HG02884 (cell line): ENCODE measurements around the gene TMC7.
"Not testable (repeated sequence)": the region's sequence is repeated elsewhere in the genome, so short reads cannot be mapped to it uniquely, and the experiment has no call there.

ENCODE experiments used
- ATAC-seq: cut with Tn5 transposase; IDR thresholded peaks from one replicate; pipeline ENCODE4 v1.9.1; 2021; ENCODE audit warnings: mild to moderate bottlenecking, moderate library complexity; ENCODE audit not compliant: unreplicated experiment

TMC7 gene

DNA sequence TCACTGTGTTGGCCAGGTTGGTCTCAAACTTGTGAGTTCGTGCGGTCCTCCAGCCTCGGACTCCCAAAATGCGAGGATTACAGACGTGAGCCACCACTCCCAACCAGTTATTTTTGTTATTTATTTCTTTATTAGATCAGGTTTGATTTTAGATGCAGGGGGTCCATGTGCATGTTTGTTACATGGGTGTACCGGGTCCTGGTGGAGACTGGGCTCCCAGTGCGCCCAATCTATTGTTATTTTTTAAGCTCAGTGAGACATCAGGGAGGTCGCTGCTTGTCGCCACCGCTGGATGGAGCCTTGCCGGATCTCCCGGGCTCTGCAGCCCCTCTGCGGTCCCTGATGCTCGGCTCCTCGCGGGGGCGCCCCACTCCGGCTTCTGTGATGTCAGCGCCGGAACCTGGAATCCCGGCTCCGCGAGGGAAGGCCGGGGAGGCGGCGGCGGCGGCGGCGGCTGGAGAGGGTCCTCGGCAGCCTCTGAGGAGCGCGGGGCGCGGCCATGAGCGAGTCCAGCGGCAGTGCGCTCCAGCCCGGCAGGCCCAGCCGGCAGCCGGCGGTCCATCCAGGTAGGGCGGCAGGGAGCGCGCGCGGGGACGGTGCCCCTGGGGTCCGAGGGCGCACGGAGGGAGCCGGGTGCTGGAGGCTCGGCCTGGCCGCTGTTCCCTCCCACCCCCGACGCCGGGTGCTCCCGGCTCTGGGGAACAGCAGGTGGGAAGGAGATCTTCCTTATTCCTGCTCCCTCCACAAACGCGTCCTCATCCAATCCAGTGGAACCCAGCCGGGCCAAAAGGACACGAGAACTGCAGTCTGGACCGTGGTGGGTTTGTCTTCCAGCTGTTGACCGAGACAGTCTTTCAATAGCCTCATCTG, at the start of gene TMC7:
Gene TMC7 (plus strand): TSS at position 370 of the 870 bp plus-strand sequence. CDS start 130 bp downstream, at position 500.
- no peak for ATAC-seq

DNA sequence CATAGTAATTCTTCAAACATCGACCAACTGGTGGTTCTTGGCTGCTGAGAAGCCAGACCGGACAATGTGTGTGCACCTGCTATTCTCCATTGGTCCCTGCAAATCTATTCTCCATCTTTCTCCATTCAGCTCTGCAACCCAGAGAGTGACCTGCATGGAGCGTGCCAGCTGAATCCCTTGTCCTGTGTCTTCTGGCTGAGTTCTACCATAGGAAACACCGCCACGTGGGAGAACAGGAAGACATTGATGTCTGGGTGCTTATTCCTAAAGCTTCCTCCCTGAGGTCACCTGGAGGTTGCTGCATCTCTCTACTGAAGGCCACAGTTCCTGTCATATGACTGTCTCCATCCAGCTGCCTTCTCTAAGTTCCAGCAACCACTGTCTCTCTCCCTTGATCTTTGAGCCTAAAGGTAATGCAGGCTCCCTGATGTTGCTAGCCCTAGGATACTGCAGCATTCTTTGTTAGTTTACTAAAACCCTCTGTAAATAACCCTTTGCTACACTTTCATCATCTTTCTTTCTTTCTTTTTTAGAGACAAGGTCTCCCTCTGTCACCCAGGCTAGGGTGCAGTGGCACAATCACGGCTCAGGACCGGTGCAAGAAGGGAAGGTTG, 46.9 kb upstream of the TMC7 start:
- no peak for ATAC-seq

DNA sequence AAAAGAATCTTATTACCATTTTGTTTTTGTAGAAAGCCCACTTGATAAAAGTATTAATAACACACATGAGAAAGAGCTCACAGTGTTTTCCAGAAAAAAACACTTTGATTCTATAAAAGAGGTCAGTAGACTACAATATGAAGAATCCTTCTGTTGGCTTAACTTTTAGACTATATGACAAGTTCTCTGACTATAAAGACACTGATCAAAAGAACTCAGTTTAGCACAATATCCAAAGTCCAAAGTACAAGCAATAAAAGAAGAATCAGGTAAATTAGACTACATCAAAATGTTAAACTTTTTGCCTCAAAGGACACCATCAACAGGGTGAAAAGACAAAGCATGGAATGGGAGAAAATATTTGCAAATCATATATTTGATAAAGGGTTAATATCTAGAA, 46.3 kb upstream of the TMC7 start:
- no peak for ATAC-seq

DNA sequence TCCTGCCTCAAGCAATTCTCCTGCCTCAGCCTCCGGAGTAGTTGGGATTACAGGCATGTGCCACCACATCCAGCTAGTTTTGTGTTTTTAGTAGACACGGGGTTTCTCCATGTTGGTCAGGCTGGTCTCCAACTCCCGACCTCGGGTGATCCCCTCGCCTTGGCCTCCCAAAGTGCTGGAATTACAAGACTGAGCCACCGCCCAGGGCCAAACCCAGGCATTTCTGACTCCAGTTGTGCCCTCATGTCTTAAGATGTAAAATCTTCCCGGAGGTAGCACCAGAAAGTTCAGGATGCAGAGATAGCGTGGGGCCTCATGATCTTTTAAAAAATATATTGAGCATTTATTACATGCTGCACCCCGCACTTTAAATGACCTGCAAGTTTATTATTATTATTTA, 44.7 kb upstream of the TMC7 start:
- no peak for ATAC-seq

DNA sequence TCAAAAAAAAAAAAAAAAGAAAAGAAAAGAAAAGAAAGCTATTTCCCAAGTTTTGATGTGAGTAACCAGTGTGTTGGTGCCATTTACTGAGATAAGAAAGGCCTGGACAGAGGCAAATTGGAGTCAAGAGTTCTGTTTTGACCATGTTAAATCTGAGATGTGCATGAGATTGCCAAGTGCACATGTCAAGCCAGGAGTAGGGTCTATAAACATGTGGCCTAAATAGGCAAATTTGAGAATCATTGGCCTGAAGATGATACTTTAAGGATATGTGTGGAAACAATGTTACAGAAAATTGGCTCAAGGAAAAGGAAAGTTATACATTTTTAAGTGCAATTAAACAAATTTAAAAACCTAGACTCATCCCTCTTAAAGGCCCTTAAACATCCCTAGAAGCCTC, 42.3 kb upstream of the TMC7 start:
- ATAC-seq, result no peak

DNA sequence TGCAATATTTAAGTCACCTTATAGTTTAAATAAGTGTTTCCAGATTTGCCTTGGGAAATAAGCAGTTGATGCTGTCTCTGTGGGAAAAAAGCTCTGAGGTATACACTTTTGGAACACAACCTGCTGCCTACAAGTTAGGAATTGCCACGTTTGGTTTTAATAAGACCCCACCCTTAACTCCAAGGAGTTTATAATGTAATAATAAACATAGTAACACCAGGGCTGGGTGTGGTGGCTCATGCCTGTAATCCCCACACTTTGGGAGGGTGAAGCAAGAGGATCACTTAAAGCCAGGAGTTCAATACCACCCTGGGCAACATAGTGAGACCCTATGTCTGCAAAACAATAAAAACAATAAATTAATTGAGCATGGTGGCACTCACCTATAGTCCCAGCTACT, 41.7 kb upstream of the TMC7 start:
- ATAC-seq, result no peak

DNA sequence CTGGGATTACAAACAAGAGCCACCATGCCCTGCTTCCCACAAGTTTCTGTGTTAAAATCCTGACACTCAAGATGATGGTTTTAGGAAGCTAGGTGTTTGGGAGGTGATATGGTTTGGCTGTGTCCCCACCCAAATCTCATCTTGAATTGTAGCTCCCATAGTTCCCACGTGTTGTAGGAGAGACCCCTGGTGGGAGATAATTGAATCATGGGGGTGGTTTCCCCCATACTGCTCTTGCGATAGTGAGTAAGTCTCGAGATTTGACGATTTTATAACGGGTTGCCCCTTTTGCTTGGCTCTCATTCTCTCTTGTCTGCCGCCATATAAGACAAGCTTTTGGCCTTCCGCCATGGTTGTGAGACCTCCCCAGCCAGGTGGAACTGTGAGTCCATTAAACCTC, 40.3 kb upstream of the TMC7 start:
- no peak for ATAC-seq

DNA sequence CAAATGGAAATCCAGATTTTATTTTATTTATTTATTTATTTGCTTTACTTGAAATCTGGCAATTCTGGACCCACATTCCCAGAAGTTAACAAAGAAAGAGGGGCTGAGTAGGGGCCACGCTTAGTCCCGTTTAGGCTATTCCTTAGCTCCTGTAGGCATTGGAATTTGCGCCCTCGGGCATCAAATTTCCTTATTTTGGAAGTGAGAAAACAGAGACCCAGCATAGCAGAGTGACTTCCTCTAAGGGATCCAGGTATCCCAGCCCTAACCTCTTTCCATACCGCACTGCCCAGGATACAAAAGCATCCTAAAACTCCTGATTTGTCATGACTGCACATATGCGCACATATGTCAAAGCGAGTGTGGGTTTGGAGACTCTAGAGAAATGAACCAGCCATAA, 38.5 kb upstream of the TMC7 start:
- no peak for ATAC-seq

DNA sequence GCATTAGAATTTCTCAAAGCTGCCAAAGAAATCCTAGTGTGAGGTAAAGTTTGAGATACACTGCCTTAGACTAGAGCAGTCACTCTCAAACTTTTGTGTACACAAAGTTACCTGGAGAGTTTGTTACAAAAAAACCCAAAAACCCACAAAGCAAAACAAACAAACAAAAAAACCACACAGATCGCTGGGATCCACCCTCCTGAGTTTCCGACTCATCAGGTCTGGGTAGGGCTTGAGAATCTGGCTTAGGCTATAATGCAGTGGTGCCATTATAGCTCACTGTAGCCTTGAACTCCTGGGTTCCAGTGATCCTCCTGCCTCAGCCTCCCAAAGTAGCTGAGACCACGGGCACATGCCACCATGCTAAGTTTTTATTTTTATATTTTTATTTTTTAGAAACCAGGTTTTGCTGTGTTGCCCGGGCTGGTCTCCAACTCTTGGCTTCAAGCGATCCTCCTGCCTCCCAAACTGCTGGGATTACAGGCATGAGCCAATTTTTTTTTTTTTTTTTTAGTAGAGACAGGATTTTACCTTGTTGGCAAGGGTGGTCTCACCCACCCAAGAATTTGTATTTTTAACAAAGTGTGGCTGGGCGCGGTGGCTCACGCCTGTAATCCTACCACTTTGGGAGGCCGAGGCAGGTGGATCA, 35.2 kb upstream of the TMC7 start:
- no peak for ATAC-seq

DNA sequence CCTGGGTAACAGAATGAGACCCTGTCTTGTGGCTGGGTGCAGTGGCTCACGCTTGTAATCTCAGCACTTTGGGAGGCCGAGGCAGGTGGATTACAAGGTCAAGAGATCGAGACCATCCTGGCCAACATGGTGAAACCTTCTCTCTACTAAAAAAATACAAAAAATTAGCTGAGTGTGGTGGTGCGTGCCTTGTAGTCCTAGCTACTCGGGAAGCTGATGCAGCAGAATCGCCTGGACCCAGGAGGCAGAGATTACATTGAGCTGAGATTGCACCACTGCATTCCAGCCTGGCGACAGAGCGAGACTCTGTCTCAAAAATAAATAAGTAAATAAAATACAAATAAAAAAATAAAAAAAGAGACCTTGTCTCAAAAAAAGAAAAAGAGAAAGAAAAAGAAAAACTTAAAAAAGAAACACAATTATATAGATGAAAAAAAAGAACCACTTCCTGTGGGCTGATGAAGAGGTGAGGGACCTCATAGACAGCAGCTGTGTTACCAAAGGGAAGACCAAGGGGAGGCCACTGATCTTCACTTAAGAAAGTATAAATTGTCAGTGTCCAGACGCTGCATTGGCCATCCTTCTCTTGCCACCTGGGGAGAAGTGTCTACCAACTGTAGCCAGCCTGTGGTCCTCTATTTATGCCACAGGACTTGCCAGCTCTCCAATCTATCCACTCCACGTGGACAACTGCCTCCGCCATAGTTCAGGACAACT, 33.1 kb upstream of the TMC7 start:
- no peak for ATAC-seq

DNA sequence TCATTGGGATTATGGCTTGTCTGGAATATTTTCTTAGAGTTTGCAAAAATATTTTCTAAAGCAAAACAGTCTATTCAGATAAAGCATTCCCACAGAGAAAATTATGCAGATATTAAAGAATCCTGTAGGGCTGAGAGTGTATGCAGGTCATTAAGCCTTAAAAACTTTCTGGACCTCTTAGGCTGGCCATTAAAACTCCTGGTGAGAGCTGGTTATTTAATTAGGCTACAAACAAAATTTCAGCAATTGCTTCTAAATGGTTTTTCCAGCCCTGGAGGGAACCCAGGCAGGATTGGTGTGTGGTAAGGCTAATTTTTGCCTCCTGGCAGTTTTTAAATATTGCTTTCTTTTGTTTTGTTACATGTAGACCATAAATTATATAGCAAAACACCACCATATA, 30.2 kb upstream of the TMC7 start:
- ATAC-seq, result no peak

DNA sequence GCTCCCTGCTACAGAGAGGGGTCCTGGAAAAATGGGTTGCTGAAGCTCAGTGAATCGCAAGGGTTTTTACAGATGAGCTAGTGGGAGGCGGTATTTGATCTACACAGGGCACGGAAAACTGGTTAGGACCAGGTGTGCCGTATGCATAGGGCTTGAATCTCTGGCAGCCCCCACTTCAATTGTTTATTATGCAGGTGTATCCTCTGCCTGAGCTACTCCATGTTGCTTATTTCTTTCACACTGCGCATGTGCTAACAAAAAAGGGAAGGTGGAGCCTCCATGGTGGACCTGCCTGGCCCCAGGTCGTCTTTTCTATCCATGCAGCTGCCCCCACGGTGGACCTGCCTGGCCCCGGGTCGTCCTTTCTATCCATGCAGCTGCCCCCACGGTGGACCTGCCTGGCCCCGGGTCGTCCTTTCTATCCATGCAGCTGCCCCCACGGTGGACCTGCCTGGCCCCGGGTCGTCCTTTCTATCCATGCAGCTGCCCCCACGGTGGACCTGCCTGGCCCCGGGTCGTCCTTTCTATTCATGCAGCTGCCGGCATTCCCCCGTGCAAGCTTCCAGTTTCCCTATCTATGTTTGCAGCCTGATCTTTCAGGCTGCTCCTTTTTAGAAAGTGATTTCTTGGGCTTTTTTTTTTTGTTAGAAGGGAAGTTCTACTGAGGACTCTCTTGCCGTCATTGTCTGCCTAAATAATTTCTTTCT, 27.7 kb upstream of the TMC7 start:
- not testable (repeated sequence) for ATAC-seq

DNA sequence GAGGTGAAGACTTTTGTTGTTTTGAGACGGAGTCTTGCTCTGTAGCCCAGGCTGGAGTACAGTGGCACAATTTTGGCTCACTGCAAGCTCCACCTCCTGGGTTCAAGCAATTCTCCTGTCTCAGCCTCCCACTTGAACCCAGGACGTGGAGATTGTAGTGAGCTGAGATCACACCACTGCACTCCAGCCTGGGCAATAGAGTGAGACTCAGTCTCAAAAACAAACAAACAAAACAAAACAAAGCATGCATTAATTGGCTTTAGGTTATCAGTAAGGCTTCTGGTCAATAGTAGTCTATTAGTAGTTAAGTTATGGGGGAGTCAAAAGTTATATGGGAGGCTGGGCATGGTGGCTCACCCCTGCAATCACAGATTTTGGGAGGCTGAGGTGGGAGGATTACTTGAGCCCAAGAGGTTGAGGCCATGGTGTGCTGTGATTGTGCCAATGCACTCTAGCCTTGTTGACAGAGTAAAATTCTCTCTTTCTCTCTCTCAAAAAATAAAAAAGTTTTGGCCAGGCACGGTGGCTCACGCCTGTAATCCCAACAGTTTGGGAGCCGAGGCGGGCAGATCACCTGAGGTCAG, 27.0 kb upstream of the TMC7 start:
- not testable (repeated sequence) for ATAC-seq

DNA sequence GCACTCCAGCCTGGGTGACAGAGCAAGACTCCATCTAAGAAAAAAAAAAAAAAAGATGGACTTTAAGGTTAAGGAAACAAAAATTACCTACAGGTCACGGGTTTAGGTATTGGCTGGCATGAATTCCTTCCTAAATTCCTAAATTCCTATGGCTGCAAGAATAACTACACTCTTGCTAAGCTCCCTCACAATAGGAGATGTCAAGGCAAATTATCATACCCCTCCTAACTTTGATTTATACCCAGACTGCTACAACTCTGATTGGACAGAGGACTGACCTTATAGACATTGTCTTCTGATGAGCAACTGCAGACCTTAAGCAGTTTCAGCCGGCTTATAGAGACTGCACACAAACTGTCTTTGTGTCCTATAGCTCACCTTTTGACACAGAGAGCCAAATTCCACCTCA, 25.1 kb upstream of the TMC7 start:
- ATAC-seq, result no peak

DNA sequence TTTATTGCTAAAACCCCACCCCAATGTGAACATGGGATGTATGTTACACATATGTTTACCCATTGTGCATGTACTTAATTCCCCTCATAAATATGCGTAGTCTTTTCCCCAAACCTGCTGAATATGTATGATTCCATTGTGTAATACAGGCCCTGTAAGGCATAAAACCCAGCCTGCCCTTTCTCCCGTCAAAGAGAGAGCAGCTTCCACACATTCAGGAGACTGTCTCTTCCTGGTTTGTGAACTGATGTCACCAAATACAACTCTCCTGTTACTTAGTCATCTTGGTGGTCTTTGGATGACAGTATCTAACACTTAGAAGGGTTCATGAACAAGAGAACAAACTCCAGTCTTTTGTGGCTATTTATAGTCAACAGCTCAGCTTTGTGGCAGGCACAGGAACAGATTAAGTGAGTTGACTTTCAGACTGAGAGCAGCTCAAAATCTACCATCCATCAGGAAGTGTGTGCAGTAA, 24.7 kb upstream of the TMC7 start:
- no peak for ATAC-seq

DNA sequence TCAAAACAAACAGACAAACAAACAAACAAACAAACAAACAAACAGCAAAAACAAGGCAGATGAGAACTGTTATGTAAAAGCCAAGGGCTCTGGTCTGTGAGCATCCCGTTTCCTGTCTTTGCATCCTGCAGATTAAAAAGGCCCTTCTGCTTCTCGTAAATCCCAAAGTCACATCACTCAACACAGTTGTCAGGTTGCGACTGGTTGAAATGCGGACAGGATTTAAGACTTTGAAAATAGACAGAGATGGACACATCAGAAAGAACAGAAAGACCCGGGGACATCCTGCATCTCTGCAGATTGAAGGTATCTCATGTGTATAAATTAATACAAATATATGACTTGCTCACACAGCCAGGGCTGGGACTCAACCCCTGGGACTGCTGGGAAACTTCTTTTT, 18.2 kb upstream of the TMC7 start:
- no peak for ATAC-seq

DNA sequence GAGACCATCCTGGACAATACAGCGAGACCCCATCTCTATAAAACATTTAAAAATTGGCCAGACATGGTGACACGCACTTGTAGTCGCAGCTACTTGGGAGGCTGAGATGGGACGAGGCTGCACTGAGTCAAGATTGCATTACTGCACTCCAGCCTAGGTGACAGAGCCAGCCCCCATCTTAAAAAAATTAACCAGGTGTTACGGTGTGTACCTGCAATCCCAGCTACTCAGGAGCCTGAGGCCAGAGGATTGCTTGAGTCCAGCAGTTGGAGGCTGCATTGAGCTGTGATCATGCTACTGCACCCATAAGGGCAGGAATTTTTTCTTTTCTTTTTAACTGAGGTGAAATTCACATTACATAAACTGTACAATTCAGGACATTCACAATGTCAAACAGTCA, 16.9 kb upstream of the TMC7 start:
- no peak for ATAC-seq

DNA sequence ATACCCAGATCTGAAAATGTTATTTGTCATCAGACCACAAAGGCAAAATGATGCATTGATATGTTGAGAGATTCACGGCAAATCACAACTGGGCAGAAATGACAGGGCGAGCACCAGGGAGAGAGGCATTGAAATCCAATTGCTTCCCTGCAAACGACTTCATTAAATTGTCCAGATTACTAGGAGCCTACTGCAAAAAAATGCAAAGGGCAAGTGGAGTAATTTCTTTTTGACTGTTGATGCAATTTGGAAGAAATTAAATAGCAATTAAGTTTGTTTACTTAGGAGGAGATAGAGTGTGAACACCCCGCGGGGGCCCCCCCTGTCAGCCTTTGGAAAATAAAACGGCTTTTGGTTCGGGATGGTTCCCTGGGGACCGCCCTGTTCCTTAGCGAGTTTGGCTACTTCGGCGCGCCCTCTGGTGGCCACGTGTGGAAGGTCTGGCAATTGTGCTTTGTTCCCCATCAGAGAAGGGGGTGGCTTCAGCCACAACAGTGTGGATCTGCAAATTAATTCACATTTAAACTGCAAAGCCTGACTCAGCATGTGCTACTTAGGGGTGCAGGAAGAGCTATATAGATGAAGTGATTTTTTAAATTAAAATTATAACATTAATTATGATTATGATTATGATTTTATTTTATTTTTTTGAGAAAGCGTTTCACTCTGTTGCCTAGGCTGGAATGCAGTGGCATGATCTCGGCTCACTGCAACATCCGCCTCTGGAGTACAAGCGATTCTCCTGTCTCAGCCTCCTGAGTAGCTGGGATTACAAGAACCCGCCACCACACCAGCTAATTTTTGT, 14.5 kb upstream of the TMC7 start:
- no peak for ATAC-seq

DNA sequence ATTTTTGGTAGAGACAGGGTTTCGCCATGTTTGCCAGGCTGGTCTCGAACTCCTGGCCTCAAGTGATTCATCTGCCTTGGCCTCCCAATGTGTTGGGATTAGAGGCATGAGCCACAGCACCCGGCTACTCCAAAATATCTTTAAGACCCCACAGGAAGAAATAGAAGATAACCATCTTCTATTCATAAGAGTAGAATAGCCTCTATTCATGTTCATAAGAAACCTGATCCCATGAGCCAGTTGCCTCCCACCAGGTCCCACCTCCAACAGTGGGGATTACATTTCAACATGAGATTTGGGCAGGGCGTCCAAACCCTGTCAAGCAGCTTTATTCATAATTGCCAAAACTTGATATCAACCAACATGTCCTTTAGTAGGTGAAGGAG, 13.9 kb upstream of the TMC7 start:
- no peak for ATAC-seq
